Measurements from ENCODE around the gene ZNF335.
"Not testable (repeated sequence)": the region's sequence is repeated elsewhere in the genome, so short reads cannot be mapped to it uniquely, and the experiment has no call there.

Gene ZNF335

GRCh38 chr20:45911486-45912343, 60.3 kb downstream of the ZNF335 start, which contains the start of gene PLTP:
TSS of gene PLTP (minus strand) at chr20:45912155. CDS start at chr20:45911452, 703 bp downstream.
- in situ Hi-C loops (cut with MboI; ENCODE audit: low sequenced_read_pairs), result no loop called here

GRCh38 chr20:45910670-45911485, 61.1 kb downstream of the ZNF335 start:
- in situ Hi-C loops (cut with MboI; ENCODE audit: low sequenced_read_pairs), result no loop called here

- in situ Hi-C loops (cut with MboI; ENCODE audit: low sequenced_read_pairs), result no loop called here
Measured at GRCh38 chr20:45909817-45910669, 62.0 kb downstream of the ZNF335 start.

DNA sequence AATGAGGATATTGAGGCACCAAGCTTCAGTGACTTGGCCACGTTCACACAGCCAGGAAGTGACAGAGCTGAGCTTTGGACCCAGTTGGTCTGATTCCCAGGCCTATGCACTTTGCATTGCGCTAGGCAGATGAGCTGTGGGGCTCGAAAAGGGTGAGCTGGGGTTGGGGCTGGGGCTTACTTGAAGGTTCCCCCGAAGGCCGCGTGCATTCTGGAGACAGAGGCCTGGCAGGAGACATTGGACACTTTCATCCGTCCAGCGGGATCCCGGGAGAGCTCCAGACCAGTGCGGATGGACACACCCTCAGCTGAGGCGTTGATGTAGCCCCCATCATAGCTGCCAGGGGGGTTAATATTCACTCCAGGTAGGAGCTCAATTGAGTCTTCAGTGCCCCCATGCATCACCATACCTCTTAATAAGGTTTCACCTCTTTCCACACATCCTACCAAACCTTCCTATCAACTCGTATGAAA, 62.6 kb downstream of the ZNF335 start:
- in situ Hi-C loops (cut with MboI; ENCODE audit: low sequenced_read_pairs), result no loop called here

- in situ Hi-C loops (cut with MboI; ENCODE audit: low sequenced_read_pairs), result no loop called here
Measured at GRCh38 chr20:45908084-45908483, 63.9 kb downstream of the ZNF335 start.

- in situ Hi-C loops (cut with MboI; ENCODE audit: low sequenced_read_pairs), result no loop called here
Measured at GRCh38 chr20:45907219-45907948, 64.6 kb downstream of the ZNF335 start.

DNA sequence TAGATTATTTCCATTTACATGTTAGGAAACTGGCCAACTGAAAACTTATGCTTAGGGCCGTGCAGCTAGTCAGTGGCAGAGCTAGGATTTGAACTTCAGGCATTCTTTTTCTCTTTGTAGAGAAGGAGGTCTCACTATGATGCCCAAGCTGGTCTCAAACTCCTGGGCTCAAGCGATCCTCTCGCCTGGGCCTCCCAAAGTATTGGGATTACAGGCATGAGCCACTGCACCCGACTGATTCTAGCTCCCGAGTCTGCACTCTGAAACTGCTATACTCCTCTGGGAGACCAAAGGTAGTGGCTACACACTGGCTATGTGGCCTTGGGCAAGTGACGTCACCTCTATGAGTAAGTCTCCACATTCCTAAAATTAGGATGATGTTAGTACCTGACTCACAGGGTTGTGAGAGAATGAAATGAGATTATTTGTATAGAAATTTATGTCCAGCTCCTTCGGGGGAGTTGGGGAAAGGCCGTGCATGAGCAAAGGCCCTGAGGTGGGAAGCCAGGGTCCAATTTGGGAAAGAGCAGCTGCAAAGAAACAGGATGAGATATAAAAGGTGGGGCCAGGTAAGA, 66.4 kb downstream of the ZNF335 start:
- in situ Hi-C loops (cut with MboI; ENCODE audit: low sequenced_read_pairs), result no loop called here

GRCh38 chr20:45904583-45905504, 67.2 kb downstream of the ZNF335 start:
- in situ Hi-C loops (cut with MboI; ENCODE audit: low sequenced_read_pairs), result no loop called here

- in situ Hi-C loops (cut with MboI; ENCODE audit: low sequenced_read_pairs), result no loop called here
Measured at GRCh38 chr20:45902199-45902701, 69.8 kb downstream of the ZNF335 start.

DNA sequence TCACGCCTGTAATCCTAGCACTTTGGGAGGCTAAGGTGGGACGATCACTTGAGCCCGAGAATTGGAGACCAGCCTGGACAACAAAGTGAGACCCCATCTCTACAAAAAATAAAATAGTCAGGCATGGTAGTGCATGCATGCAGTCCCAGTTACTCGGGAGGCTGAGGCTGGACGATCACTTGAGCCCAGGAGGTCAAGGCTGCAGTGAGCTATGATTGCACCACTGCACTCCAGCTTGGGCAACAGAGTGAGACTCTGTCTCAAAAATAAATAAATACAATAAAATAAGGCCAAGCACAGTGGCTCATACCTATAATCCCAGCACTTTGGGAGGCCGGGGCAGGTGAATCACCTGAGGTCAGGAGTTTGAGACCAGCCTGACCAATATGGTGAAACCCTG, 70.7 kb downstream of the ZNF335 start:
- in situ Hi-C loops (cut with MboI; ENCODE audit: low sequenced_read_pairs), result not testable (repeated sequence)

GRCh38 chr20:45899046-45899835, 72.8 kb downstream of the ZNF335 start:
- in situ Hi-C loops (cut with MboI; ENCODE audit: low sequenced_read_pairs), result no loop called here
